ENCODE data around the gene S100A1.

GRCh38 chr1:153616144-153616916, 11.9 kb upstream of the S100A1 start, which contains the start of gene S100A14:
- TF ChIP-seq SP1 (IDR thresholded peaks at IDR 0.05) (no peak), HDGF (IDR thresholded peaks at IDR 0.05; ENCODE audit: borderline replicate concordance) (no peak), NFRKB (IDR thresholded peaks at IDR 0.05) (no peak), FOXM1 (IDR thresholded peaks at IDR 0.05; ENCODE audit: borderline replicate concordance) (no peak)

Data from HEK293T (cell line).